Activated CD4-positive, alpha-beta T cell treated with anti-CD3 and anti-CD28 coated beads, Interleukin-2, amount 10 ng/mL, durations not matched to agents 7 days and 5 days (primary cell): Measurements from ENCODE around the gene SMIM26. TPM values are rescaled to one million over a fixed set of nuclear protein-coding genes. Genes with fewer than 3 reads are reported as not detected.
"Not testable (repeated sequence)": the region's sequence is repeated elsewhere in the genome, so short reads cannot be mapped to it uniquely, and the experiment has no call there.

Experiments
- CTCF ChIA-PET: fragments of 350-600 bp; sonication (Branson Sonifier 250); formaldehyde crosslinking; loops from one replicate; lab custom pipeline; 2021; ENCODE audit warnings: antibody characterized with exemption; lab: Charles Lee
- POLR2A ChIA-PET: fragments of 350-600 bp; sonication (Branson Sonifier 250); formaldehyde crosslinking; loops from one replicate; lab custom pipeline; 2021; ENCODE audit warnings: antibody characterized with exemption; lab: Charles Lee
- DNase-seq: peaks from one replicate; pipeline ENCODE4 v3.0.0-alpha.2; 2020
- H3K27ac Mint-ChIP-seq: one replicate; pipeline ENCODE4 v1.8.0; 2021; ENCODE audit warnings: mild to moderate bottlenecking, moderate library complexity, mixed read lengths
- H3K27me3 Mint-ChIP-seq: one replicate; pipeline ENCODE4 v1.8.0; 2021; ENCODE audit warnings: mixed read lengths
- H3K36me3 Mint-ChIP-seq: one replicate; pipeline ENCODE4 v1.8.0; 2021; ENCODE audit warnings: low read depth, mixed read lengths
- H3K4me1 Mint-ChIP-seq: one replicate; pipeline ENCODE4 v1.8.0; 2021; ENCODE audit warnings: mixed read lengths
- H3K4me3 Mint-ChIP-seq: one replicate; pipeline ENCODE4 v1.8.0; 2021; ENCODE audit warnings: mild to moderate bottlenecking, moderate library complexity, mixed read lengths
- H3K9me3 Mint-ChIP-seq: one replicate; pipeline ENCODE4 v1.8.0; 2021; ENCODE audit warnings: mixed read lengths
- total RNA-seq, 2 experiments: library from RNA; stranded (reverse); gene quantifications; one replicate each; pipeline ENCODE4 v1.2.3, GENCODE V29; 2021

Gene SMIM26
- total RNA-seq = 10 to 100 TPM; 55.2 to 73.4 TPM

GRCh38 chr20:18566892-18567738 lies at the start of gene SMIM26:
Gene SMIM26, plus strand, starts transcription at chr20:18567432. Its CDS starts 47 bp downstream, at chr20:18567479.
- ChIA-PET POLR2A (no interaction called here), CTCF (no interaction called here)
- H3K4me3 Mint-ChIP-seq = peak within 1 kb of the TSS; percentile 97
- H3K4me1 Mint-ChIP-seq = peaks cover 19% of the 10 kb centered on the region
- peaks cover 36% of the 10 kb centered on the region for H3K36me3 Mint-ChIP-seq
- no peaks in the 10 kb centered on the region for H3K9me3 Mint-ChIP-seq
- H3K27ac Mint-ChIP-seq = peak within 1 kb of the TSS; percentile 98
- H3K27me3 Mint-ChIP-seq = no peaks in the 10 kb centered on the region
- DNase-seq = peak; percentile 96

DNA sequence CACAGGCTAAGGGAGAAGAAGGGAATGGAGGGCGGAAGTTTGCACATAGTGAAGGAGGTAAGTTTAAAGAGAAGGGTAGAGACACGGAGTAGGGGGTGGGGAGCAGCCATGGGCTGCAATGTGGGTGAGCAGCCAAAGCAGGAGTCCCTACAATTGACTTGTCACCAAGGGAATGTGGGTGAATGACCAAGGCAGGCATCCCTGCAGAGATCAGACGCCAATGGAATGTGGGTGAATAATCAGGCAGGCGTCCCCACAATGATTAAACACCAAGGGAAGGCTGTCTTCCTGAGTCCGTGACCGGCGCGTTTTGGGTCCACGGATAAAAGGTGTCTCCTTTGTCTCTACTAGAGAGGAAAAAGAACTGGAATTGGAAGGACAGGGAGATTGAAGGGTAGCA lies 45.2 kb upstream of the SMIM26 start:
- H3K4me1 Mint-ChIP-seq, CTCF ChIA-PET, H3K9me3 Mint-ChIP-seq, H3K27ac Mint-ChIP-seq, H3K4me3 Mint-ChIP-seq, DNase-seq, POLR2A ChIA-PET, H3K27me3 Mint-ChIP-seq: not testable (repeated sequence)
- peaks cover 20% of the 10 kb centered on the region for H3K36me3 Mint-ChIP-seq

DNA sequence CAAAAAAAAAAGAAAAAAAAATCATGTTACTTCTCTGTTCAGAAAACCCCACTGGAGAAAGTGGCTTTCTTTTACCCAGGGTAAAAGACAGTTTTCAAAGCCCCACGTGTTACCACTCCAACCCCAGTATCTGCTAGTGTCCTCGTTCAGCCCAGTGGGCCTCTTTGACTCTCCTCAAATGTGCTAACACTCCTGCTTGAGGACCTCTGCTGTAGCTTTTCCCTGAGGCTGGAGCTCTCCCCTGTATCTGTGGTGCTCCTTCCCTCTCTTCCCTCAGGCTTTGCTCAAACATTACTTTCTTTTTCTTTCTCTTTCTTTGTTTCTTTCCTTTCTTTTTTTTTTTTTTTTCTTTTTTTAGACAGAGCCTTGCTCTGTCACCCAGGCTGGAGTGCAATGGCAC lies 44.2 kb upstream of the SMIM26 start:
- no peaks in the 10 kb centered on the region for H3K9me3 Mint-ChIP-seq
- POLR2A ChIA-PET = no interaction called here
- DNase-seq = no peak
- H3K27me3 Mint-ChIP-seq = no peaks in the 10 kb centered on the region
- CTCF ChIA-PET = no interaction called here
- H3K4me3 Mint-ChIP-seq = no peak overlapping the region
- H3K36me3 Mint-ChIP-seq = peaks cover 26% of the 10 kb centered on the region
- H3K4me1 Mint-ChIP-seq = no peaks in the 10 kb centered on the region
- no peak overlapping the region for H3K27ac Mint-ChIP-seq

- Mint-ChIP-seq H3K27me3 (no peaks in the 10 kb centered on the region), H3K36me3 (peaks cover 35% of the 10 kb centered on the region), H3K4me1 (no peaks in the 10 kb centered on the region), H3K4me3 (no peak overlapping the region), H3K9me3 (no peaks in the 10 kb centered on the region), H3K27ac (no peak overlapping the region)
- POLR2A ChIA-PET = no interaction called here
- CTCF ChIA-PET = no interaction called here
- DNase-seq = no peak
Measured at GRCh38 chr20:18524646-18525045, 42.6 kb upstream of the SMIM26 start.

- DNase-seq, H3K4me3 Mint-ChIP-seq, CTCF ChIA-PET, POLR2A ChIA-PET, H3K27me3 Mint-ChIP-seq, H3K4me1 Mint-ChIP-seq, H3K9me3 Mint-ChIP-seq: not testable (repeated sequence)
- Mint-ChIP-seq H3K36me3 (peaks cover 48% of the 10 kb centered on the region), H3K27ac (peak overlapping the region; percentile 54)
Measured at GRCh38 chr20:18526761-18527160, 40.5 kb upstream of the SMIM26 start.

DNA sequence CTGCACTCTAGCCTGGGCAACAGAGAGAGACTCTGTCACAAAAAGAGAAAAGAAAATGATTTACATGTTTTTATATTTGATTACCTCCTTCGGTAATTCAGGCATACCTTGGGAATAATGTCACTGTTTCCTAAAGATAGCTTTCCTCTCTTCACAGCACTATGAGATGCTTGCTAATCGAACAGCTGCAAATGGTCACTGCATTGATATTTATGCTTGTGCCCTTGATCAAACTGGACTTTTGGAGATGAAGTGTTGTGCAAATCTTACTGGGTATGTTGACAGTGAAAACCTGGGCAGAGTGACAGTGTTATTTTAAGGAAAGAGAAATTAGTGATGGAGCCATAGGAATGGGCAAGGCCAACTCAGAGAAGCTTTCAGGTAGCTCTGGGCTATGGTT lies 39.9 kb upstream of the SMIM26 start:
- H3K9me3 Mint-ChIP-seq = no peaks in the 10 kb centered on the region
- POLR2A ChIA-PET = no interaction called here
- CTCF ChIA-PET = no interaction called here
- peak overlapping the region; percentile 37 for H3K27ac Mint-ChIP-seq
- H3K27me3 Mint-ChIP-seq = no peaks in the 10 kb centered on the region
- DNase-seq = no peak
- H3K4me1 Mint-ChIP-seq = no peaks in the 10 kb centered on the region
- H3K36me3 Mint-ChIP-seq = peaks cover 54% of the 10 kb centered on the region
- H3K4me3 Mint-ChIP-seq = no peak overlapping the region

DNA sequence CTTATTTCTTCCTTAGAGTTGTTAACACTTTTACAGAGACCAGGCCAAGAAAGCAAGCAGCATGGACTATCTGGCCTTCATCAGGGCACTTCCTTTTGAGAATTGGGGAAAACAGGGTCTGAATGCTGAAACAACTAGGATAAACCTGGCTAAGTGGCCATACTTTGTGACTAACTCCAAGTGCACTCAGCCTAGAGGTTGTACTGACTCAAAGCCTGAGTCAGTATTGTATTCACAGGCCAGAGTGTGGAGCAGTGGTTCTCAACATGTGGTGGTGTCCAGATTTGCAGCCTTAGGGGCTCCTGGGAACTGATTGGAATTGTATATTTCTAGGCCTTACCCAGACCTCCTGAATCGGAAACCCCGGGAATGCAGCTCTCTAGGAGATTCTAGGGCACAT lies 39.4 kb upstream of the SMIM26 start:
- H3K9me3 Mint-ChIP-seq = no peaks in the 10 kb centered on the region
- no peak overlapping the region for H3K4me3 Mint-ChIP-seq
- ChIA-PET POLR2A (no interaction called here), CTCF (no interaction called here)
- H3K27ac Mint-ChIP-seq = no peak overlapping the region
- H3K36me3 Mint-ChIP-seq = peaks cover 59% of the 10 kb centered on the region
- no peaks in the 10 kb centered on the region for H3K4me1 Mint-ChIP-seq
- no peak for DNase-seq
- no peaks in the 10 kb centered on the region for H3K27me3 Mint-ChIP-seq

DNA sequence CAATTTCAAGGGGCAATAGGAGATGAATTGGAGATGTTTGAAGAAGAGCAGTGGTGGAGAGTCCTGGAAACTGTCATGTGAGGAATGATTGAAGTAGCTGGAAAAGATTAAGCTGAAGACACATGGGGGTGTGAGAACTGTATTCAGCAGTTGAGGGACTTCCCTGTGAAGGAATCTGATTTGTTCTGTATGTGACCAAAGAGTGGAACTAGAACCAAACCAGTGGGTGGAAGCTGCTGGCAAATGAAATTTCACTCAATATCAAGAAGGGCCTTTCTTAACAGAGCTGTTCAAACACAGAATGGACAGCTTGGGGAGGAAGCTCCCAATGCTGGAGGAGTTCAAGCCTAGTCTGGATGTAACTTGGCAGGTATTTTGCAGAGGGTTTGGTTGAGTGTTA lies 38.2 kb upstream of the SMIM26 start:
- Mint-ChIP-seq H3K4me1 (no peaks in the 10 kb centered on the region), H3K9me3 (no peaks in the 10 kb centered on the region), H3K4me3 (no peak overlapping the region), H3K27ac (no peak overlapping the region), H3K36me3 (peaks cover 58% of the 10 kb centered on the region), H3K27me3 (no peaks in the 10 kb centered on the region)
- no peak for DNase-seq
- CTCF ChIA-PET = interaction anchor here (0.7 to 1.2 kb wide), 3 partner anchors 14 to 1025 kb away, joined by 3 to 4 read pairs (median 3); partner anchors contain the start of gene SEC23B
- POLR2A ChIA-PET = no interaction called here

DNA sequence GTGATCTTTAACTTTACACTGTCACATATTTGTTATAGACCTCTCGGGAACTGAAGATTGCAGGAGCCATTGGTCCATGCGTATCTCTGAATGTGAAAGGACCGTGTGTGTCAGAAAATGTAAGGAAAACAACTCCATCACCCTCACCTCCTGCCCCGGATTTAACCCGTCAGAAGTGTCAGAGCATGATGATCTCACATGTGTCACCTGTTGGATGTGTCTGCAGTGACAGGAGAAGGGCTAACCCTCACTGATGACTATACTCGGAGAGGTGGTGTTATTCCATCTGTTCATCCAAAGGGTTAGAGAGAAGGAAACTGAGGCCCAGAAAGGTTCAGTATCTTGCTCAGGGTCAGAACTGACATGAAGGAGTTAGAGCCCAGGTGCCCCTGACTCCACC lies 34.6 kb upstream of the SMIM26 start:
- no peaks in the 10 kb centered on the region for H3K27me3 Mint-ChIP-seq
- POLR2A ChIA-PET = no interaction called here
- H3K4me3 Mint-ChIP-seq = no peak overlapping the region
- H3K36me3 Mint-ChIP-seq = peaks cover 56% of the 10 kb centered on the region
- no peaks in the 10 kb centered on the region for H3K4me1 Mint-ChIP-seq
- no peaks in the 10 kb centered on the region for H3K9me3 Mint-ChIP-seq
- no peak for DNase-seq
- CTCF ChIA-PET = no interaction called here
- no peak overlapping the region for H3K27ac Mint-ChIP-seq

GRCh38 chr20:18533491-18533890 lies 33.7 kb upstream of the SMIM26 start:
- POLR2A ChIA-PET = no interaction called here
- Mint-ChIP-seq H3K27ac (no peak overlapping the region), H3K4me1 (no peaks in the 10 kb centered on the region), H3K27me3 (no peaks in the 10 kb centered on the region), H3K36me3 (peaks cover 57% of the 10 kb centered on the region), H3K9me3 (no peaks in the 10 kb centered on the region), H3K4me3 (no peak overlapping the region)
- no peak for DNase-seq
- CTCF ChIA-PET = no interaction called here

- H3K27me3 Mint-ChIP-seq = no peaks in the 10 kb centered on the region
- no peaks in the 10 kb centered on the region for H3K9me3 Mint-ChIP-seq
- no peak for DNase-seq
- H3K4me3 Mint-ChIP-seq = no peak overlapping the region
- no peak overlapping the region for H3K27ac Mint-ChIP-seq
- H3K36me3 Mint-ChIP-seq = peaks cover 53% of the 10 kb centered on the region
- CTCF ChIA-PET = no interaction called here
- POLR2A ChIA-PET = no interaction called here
- H3K4me1 Mint-ChIP-seq = no peaks in the 10 kb centered on the region
Measured at GRCh38 chr20:18533978-18534644, 33.1 kb upstream of the SMIM26 start.

GRCh38 chr20:18537651-18538050 lies 29.6 kb upstream of the SMIM26 start:
- Mint-ChIP-seq H3K27me3 (no peaks in the 10 kb centered on the region), H3K27ac (no peak overlapping the region), H3K4me1 (no peaks in the 10 kb centered on the region), H3K9me3 (no peaks in the 10 kb centered on the region), H3K36me3 (peaks cover 43% of the 10 kb centered on the region), H3K4me3 (no peak overlapping the region)
- ChIA-PET CTCF (no interaction called here), POLR2A (no interaction called here)
- DNase-seq = no peak

GRCh38 chr20:18541741-18542140 lies 25.5 kb upstream of the SMIM26 start:
- CTCF ChIA-PET = interaction anchor here (1.2 kb wide), 1 partner anchor 38 kb away, joined by 3 read pairs; no protein-coding TSS in a partner anchor
- no peak for DNase-seq
- Mint-ChIP-seq H3K27ac (no peak overlapping the region), H3K4me1 (no peaks in the 10 kb centered on the region), H3K27me3 (no peaks in the 10 kb centered on the region), H3K4me3 (no peak overlapping the region), H3K36me3 (peaks cover 45% of the 10 kb centered on the region), H3K9me3 (no peaks in the 10 kb centered on the region)
- POLR2A ChIA-PET = no interaction called here
